Measurements from ENCODE around the gene UBXN4.

GRCh38 chr2:135745545-135745944 is 3.9 kb downstream of the UBXN4 start:
- TF ChIP-seq CTCF (IDR thresholded peaks at IDR 0.05) (no peak), POLR2A (IDR thresholded peaks at IDR 0.05) (no peak)
